SK-N-MC (cell line): Measurements from ENCODE around the gene ANK2.

ENCODE experiments used
- EZH2 ChIP-seq: fragments of 200-600 bp; sonication (generic); IDR thresholded peaks from one replicate; pipeline ENCODE4 v1.6.1; 2017; ENCODE audit warnings: antibody characterized with exemption
- POLR2AphosphoS5 ChIP-seq: IDR thresholded peaks from 2 replicates; pipeline ENCODE4 v1.6.1; 2012; ENCODE audit warnings: mild to moderate bottlenecking, low read depth, low read length, borderline replicate concordance

DNA sequence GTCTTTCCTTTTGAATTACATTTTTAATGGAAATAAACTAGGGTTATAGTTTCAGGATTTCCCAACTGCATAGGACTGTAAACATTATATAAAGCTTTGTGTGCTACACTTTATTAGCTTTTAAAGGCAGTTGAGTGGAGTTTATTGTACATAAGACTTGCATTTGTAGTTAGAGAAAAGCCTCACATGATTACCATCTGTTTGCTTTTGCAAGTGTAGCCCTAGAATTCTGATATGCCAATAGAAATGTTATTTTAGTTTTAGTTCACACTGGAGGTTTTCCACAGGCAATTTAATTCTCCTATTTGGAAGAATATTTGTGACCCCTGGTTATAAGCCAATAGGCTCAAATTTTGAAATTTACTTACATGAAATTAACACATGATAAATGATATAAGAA is 41.3 kb upstream of the ANK2 start:
- TF ChIP-seq EZH2: no peak
- TF ChIP-seq POLR2AphosphoS5: no peak
